ENCODE results near the gene BCAR1. TPM values are rescaled to one million over a fixed set of nuclear protein-coding genes. Genes with fewer than 3 reads are reported as not detected.

BCAR1 gene, protein sequence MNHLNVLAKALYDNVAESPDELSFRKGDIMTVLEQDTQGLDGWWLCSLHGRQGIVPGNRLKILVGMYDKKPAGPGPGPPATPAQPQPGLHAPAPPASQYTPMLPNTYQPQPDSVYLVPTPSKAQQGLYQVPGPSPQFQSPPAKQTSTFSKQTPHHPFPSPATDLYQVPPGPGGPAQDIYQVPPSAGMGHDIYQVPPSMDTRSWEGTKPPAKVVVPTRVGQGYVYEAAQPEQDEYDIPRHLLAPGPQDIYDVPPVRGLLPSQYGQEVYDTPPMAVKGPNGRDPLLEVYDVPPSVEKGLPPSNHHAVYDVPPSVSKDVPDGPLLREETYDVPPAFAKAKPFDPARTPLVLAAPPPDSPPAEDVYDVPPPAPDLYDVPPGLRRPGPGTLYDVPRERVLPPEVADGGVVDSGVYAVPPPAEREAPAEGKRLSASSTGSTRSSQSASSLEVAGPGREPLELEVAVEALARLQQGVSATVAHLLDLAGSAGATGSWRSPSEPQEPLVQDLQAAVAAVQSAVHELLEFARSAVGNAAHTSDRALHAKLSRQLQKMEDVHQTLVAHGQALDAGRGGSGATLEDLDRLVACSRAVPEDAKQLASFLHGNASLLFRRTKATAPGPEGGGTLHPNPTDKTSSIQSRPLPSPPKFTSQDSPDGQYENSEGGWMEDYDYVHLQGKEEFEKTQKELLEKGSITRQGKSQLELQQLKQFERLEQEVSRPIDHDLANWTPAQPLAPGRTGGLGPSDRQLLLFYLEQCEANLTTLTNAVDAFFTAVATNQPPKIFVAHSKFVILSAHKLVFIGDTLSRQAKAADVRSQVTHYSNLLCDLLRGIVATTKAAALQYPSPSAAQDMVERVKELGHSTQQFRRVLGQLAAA
- total RNA-seq (2022) (58.6 and 68.1 TPM in 2 replicates), Bru-seq, nascent RNA (percentile 64 among the genes with signal in this experiment), BruChase-seq, experiment 1, labeled RNA remaining after a 6-hour chase (percentile 67 among the genes with signal in this experiment), BruChase-seq, experiment 2, labeled RNA remaining after a 2-hour chase (percentile 70 among the genes with signal in this experiment)
- long read RNA-seq, full-length matches to known transcripts = 112 of 208 reads
- long read RNA-seq, partial matches to known transcripts = 75 of 208 reads
- long read RNA-seq, other reads (novel, unspliced or antisense) = 21 of 208 reads

DNA sequence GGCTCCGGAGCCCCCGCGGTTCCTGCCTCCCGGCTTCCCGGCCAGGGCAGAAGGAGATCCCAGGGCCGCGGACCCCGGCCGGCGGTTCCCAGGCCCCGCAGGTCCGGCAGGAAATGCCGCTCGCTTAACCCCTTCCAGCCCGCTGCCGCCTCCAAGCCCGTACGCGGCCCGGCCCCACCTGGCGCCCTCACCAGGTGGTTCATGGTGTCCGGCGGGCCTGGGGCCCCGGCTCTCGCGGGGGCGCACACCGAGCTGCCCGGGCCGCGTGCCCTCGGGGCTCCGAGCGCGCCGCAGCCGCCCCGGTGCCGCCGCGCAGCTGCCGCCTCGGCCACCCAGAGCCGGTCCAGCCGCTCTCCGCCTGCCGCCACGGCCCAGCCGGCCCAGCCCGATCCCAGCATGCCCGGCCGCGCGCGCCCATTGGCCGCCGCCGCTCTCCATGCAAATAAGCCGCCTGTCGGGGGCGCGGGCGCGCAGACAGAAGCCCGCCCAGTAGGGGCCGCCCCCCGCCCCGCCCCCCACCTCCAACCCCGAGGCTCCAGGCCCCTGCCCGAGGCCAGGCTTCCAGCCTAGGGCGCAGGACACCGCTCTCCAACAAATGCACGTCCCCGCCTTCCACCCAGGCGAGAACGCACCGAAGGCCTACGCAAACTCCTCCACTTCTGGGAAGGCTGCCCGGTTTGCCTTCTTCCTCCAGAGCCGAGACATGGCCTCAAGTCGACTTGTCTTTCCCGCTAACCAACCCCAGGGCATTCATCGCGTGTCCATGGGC is at the start of gene BCAR1:
Gene BCAR1 (minus strand): TSS at position 345 of the 769 bp plus-strand sequence. CDS start 142 bp downstream, at position 203.
- Mint-ChIP-seq H3K4me3 (ENCODE audit: unreplicated experiment) (peak within 1 kb of the TSS; percentile 75), H3K4me1 (ENCODE audit: insufficient read depth, unreplicated experiment) (peaks cover 32% of the 10 kb centered on the region), H3K9me3 (ENCODE audit: unreplicated experiment) (no peaks in the 10 kb centered on the region), H3K36me3 (ENCODE audit: insufficient read depth, unreplicated experiment) (peaks cover 12% of the 10 kb centered on the region), H3K27me3 (ENCODE audit: insufficient read depth, unreplicated experiment) (no peaks in the 10 kb centered on the region), H3K27ac (ENCODE audit: low read depth, unreplicated experiment) (peak within 1 kb of the TSS; percentile 82)
- TF ChIP-seq, protein P1, sequence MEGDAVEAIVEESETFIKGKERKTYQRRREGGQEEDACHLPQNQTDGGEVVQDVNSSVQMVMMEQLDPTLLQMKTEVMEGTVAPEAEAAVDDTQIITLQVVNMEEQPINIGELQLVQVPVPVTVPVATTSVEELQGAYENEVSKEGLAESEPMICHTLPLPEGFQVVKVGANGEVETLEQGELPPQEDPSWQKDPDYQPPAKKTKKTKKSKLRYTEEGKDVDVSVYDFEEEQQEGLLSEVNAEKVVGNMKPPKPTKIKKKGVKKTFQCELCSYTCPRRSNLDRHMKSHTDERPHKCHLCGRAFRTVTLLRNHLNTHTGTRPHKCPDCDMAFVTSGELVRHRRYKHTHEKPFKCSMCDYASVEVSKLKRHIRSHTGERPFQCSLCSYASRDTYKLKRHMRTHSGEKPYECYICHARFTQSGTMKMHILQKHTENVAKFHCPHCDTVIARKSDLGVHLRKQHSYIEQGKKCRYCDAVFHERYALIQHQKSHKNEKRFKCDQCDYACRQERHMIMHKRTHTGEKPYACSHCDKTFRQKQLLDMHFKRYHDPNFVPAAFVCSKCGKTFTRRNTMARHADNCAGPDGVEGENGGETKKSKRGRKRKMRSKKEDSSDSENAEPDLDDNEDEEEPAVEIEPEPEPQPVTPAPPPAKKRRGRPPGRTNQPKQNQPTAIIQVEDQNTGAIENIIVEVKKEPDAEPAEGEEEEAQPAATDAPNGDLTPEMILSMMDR (IDR thresholded peaks at IDR 0.05; ENCODE audit: unreplicated experiment) = no peak
- intact Hi-C loops (cut with micrococcal nuclease) = no loop called here
- POLR2A ChIA-PET = interaction anchor here (1.1 to 4.4 kb wide), 12 partner anchors 15 to 182 kb away, joined by 3 to 106 read pairs (median 8); partner anchors contain the start of gene CFDP1
- DNase-seq (ENCODE audit: unreplicated experiment) = peak; percentile 81
- CTCF ChIA-PET = interaction anchor here (0.5 to 1.6 kb wide), 7 partner anchors 10 to 291 kb away, joined by 3 to 5 read pairs (median 4); no protein-coding TSS in a partner anchor
- no TSS peak for BruUV-seq (replicated peaks)

DNA sequence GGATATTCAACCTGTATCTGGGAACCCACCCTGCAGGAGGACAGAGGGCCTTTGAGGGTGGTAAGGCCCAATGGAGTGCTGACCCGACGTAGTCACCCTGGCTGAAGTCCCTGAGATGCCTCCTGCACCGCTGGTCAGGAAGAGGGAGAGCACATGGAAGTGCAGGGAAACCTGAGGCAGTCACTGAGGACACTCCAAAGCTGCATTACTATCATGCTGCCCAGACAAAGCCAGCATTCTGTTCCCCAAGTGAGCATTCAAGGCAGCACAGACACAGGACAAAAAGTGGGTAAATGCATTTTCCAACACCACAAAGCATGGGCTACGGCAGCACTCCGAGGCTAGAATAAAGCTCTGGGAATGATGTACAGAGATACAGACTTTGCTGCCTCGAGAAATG is 46.8 kb upstream of the BCAR1 start:
- Mint-ChIP-seq H3K27me3 (ENCODE audit: insufficient read depth, unreplicated experiment) (no peaks in the 10 kb centered on the region), H3K4me1 (ENCODE audit: insufficient read depth, unreplicated experiment) (peaks cover 10% of the 10 kb centered on the region), H3K9me3 (ENCODE audit: unreplicated experiment) (no peaks in the 10 kb centered on the region), H3K36me3 (ENCODE audit: insufficient read depth, unreplicated experiment) (peaks cover 60% of the 10 kb centered on the region), H3K4me3 (ENCODE audit: unreplicated experiment) (no peak overlapping the region), H3K27ac (ENCODE audit: low read depth, unreplicated experiment) (no peak overlapping the region)
- BruUV-seq (replicated peaks) = no TSS peak
- TF ChIP-seq, protein P1 (IDR thresholded peaks at IDR 0.05; ENCODE audit: unreplicated experiment) = no peak
- ChIA-PET CTCF (no interaction called here), POLR2A (no interaction called here)
- intact Hi-C loops (cut with micrococcal nuclease) = no loop called here
- no peak for DNase-seq (ENCODE audit: unreplicated experiment)

DNA sequence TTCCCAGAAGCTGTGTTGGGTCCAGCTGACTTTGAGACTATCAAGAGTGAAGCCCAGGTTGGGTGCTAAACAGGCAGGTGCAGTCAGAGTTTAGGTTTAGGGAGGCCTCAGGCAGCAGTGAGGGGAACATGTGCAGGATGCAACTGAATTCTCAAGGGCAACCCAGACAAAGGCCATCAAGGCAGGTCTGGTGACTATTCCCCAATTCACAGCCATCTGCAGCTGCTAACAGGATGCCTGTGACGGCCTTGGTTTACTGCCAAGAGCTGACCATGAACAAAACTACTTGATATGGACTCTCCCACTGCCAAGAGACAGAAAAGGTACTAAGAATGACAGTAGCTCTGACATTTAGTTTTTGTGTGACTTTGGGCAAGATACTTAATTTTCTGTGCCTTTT is 45.2 kb upstream of the BCAR1 start:
- H3K4me3 Mint-ChIP-seq (ENCODE audit: unreplicated experiment) = no peak overlapping the region
- TF ChIP-seq, protein P1 (IDR thresholded peaks at IDR 0.05; ENCODE audit: unreplicated experiment) = no peak
- ChIA-PET POLR2A (interaction anchor here (0.7 to 1.3 kb wide), 3 partner anchors 8 to 82 kb away, joined by 3 to 4 read pairs (median 3); no protein-coding TSS in a partner anchor), CTCF (interaction anchor here (0.8 kb wide), 1 partner anchor 11 kb away, joined by 3 read pairs; no protein-coding TSS in a partner anchor)
- intact Hi-C loops (cut with micrococcal nuclease) = no loop called here
- peaks cover 6% of the 10 kb centered on the region for H3K4me1 Mint-ChIP-seq (ENCODE audit: insufficient read depth, unreplicated experiment)
- no peak for DNase-seq (ENCODE audit: unreplicated experiment)
- BruUV-seq (replicated peaks) = no TSS peak
- H3K36me3 Mint-ChIP-seq (ENCODE audit: insufficient read depth, unreplicated experiment) = peaks cover 57% of the 10 kb centered on the region
- H3K27me3 Mint-ChIP-seq (ENCODE audit: insufficient read depth, unreplicated experiment) = no peaks in the 10 kb centered on the region
- no peaks in the 10 kb centered on the region for H3K9me3 Mint-ChIP-seq (ENCODE audit: unreplicated experiment)
- H3K27ac Mint-ChIP-seq (ENCODE audit: low read depth, unreplicated experiment) = no peak overlapping the region

Data from MCF 10A (cell line).